Measurements from ENCODE around the gene SUN1. TPM values are rescaled to one million over a fixed set of nuclear protein-coding genes. Genes with fewer than 3 reads are reported as not detected.
"Not testable (repeated sequence)": the region's sequence is repeated elsewhere in the genome, so short reads cannot be mapped to it uniquely, and the experiment has no call there.

Gene SUN1
- total and polyA plus RNA-seq, 5 donors from 2014 or later = 46.8 to 90.0 (median 54.4) TPM

DNA sequence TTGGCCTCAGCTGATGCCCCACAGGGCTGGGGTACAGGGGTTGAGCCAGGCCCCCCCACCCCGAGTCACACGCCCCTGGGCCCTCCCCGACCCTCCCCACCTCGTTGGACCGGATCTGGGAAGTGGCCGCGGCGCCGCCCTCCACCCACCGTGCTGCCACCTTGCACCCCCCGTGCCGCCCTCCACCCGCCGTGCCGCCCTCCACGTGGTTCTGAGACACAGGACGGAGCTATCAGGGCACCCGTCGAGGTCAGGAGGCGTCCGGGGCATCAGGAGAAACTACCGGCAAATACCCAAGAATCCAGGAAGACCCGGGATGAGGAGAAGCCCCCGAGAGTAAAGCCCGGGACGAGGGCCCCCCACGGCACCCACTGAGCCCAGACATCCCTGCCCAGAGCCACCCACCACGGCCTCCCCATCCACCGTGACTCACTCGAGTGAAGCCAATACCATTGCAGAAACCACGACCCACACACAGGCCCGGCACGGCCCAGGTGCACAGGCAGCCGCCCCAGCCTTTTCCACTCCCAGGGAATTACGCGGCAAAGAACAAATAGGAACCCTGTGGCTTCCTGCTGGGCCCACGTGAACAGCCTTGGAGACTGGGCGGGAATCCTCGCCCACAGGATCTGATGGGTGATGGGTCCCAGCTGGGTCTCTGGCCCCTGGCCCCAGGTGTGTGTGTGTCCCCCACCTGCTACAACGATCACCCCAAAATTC lies 88.2 kb downstream of the SUN1 start:
- Mint-ChIP-seq H3K27me3 (no peaks in the 10 kb centered on the region), H3K27ac (peak overlapping the region in 2 of 3 donors; percentile 75 to 76), H3K4me1 (peaks cover 0 to 35% (median 4%) of the 10 kb centered on the region in 4 donors), H3K36me3 (no peaks in the 10 kb centered on the region), H3K4me3 (peak overlapping the region; percentile 59 to 70 (median 66)), H3K9me3 (no peaks in the 10 kb centered on the region)
- H3K4me1 ChIP-seq (ENCODE audit: control insufficient read depth, insufficient read depth, low read length, poor library complexity, severe bottlenecking) = peaks cover 43% of the 10 kb centered on the region
- ATAC-seq (ENCODE audit: low read depth in 2 of 2) = no peak
- no peaks in the 10 kb centered on the region for H3K27me3 ChIP-seq (ENCODE audit: control insufficient read depth, insufficient read depth, low read length)
- H3K4me3 ChIP-seq (ENCODE audit: low read depth, low read length) = no peak overlapping the region
- no peak for DNase-seq
- no peaks in the 10 kb centered on the region for H3K9me3 ChIP-seq (ENCODE audit: control insufficient read depth in 2 of 2, low read length in 2 of 2)
- no peak overlapping the region for H3K27ac ChIP-seq (ENCODE audit: insufficient read depth, low read length, poor library complexity, severe bottlenecking)
- H3K36me3 ChIP-seq (ENCODE audit: control insufficient read depth, insufficient read depth, low read length) = no peaks in the 10 kb centered on the region

- Histone ChIP-seq H3K4me3 (ENCODE audit: low read depth, low read length) (no peak overlapping the region), H3K4me1 (ENCODE audit: control insufficient read depth, insufficient read depth, low read length, poor library complexity, severe bottlenecking) (peaks cover 43% of the 10 kb centered on the region), H3K9me3 (ENCODE audit: control insufficient read depth in 2 of 2, low read length in 2 of 2) (no peaks in the 10 kb centered on the region), H3K36me3 (ENCODE audit: control insufficient read depth, insufficient read depth, low read length) (no peaks in the 10 kb centered on the region), H3K27me3 (ENCODE audit: control insufficient read depth, insufficient read depth, low read length) (no peaks in the 10 kb centered on the region), H3K27ac (ENCODE audit: insufficient read depth, low read length, poor library complexity, severe bottlenecking) (peak overlapping the region; percentile 51)
- no peaks in the 10 kb centered on the region for H3K36me3 Mint-ChIP-seq
- DNase-seq = no peak
- H3K4me1 Mint-ChIP-seq = peaks cover 0 to 34% (median 4%) of the 10 kb centered on the region in 4 donors
- peak overlapping the region; percentile 75 to 85 (median 76) for H3K27ac Mint-ChIP-seq
- no peaks in the 10 kb centered on the region for H3K9me3 Mint-ChIP-seq
- peak overlapping the region; percentile 59 to 70 (median 66) for H3K4me3 Mint-ChIP-seq
- no peaks in the 10 kb centered on the region for H3K27me3 Mint-ChIP-seq
- no peak for ATAC-seq (ENCODE audit: low read depth in 2 of 2)
Measured at GRCh38 chr7:921071-921461, 88.8 kb downstream of the SUN1 start.

GRCh38 chr7:921581-922333 lies 89.5 kb downstream of the SUN1 start:
- H3K27ac Mint-ChIP-seq = peak overlapping the region in 2 of 3 donors; percentile 82 to 85
- Histone ChIP-seq H3K27me3 (ENCODE audit: control insufficient read depth, insufficient read depth, low read length) (no peaks in the 10 kb centered on the region), H3K4me3 (ENCODE audit: low read depth, low read length) (peak overlapping the region; percentile 57), H3K36me3 (ENCODE audit: control insufficient read depth, insufficient read depth, low read length) (no peaks in the 10 kb centered on the region), H3K9me3 (ENCODE audit: control insufficient read depth in 2 of 2, low read length in 2 of 2) (no peaks in the 10 kb centered on the region), H3K27ac (ENCODE audit: insufficient read depth, low read length, poor library complexity, severe bottlenecking) (peak overlapping the region; percentile 51), H3K4me1 (ENCODE audit: control insufficient read depth, insufficient read depth, low read length, poor library complexity, severe bottlenecking) (peaks cover 43% of the 10 kb centered on the region)
- H3K4me3 Mint-ChIP-seq = peak overlapping the region; percentile 62 to 70 (median 66)
- DNase-seq (peak in 1 of 3 donors; percentile 16), ATAC-seq (ENCODE audit: low read depth in 2 of 2) (no peak)
- H3K36me3 Mint-ChIP-seq = no peaks in the 10 kb centered on the region
- no peaks in the 10 kb centered on the region for H3K9me3 Mint-ChIP-seq
- H3K4me1 Mint-ChIP-seq = peaks cover 0 to 32% (median 4%) of the 10 kb centered on the region in 4 donors
- H3K27me3 Mint-ChIP-seq = no peaks in the 10 kb centered on the region

DNA sequence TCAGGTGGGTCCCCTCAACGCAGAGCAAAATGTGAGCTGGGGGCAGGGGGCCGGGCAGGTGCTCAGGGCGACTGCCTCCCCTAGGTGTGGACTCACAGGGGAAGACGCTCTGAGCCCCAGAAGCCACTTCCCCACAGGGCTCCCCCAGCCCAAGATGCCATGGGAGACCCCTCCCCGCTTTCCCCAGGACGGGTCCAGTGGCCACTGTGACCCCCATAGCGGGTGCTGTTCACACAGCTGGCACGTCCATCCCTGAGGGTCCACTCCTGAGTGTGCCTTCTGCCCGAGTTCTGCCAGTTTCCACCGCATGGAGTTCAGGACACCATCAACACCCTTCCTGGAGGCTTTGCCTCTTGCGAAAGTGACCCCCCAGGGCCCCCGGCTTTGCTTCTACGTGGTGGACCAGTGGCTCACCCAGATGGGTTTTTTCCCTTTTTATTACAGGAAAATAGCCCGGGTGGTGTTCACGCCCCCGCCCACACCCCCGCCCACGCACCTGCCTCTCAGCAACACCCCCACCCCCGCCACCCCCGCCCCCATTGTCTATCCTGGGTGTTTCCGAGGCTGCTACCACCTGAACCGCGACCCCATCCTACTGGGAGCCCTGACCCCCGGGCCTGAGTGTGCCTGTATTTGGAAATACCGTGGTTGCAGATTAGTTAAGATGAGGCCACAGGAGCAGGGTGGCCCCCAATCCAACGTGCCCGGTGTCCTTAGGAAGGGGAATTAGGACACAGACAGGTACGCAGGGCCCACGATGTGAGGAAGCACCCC lies 90.2 kb downstream of the SUN1 start:
- no peaks in the 10 kb centered on the region for H3K9me3 ChIP-seq (ENCODE audit: control insufficient read depth in 2 of 2, low read length in 2 of 2)
- peak overlapping the region; percentile 62 for H3K4me3 ChIP-seq (ENCODE audit: low read depth, low read length)
- Mint-ChIP-seq H3K27me3 (no peaks in the 10 kb centered on the region), H3K4me1 (peaks cover 0 to 35% (median 4%) of the 10 kb centered on the region in 4 donors), H3K9me3 (no peaks in the 10 kb centered on the region), H3K27ac (peak overlapping the region; percentile 56 to 92 (median 82)), H3K4me3 (peak overlapping the region; percentile 84 to 98 (median 89)), H3K36me3 (no peaks in the 10 kb centered on the region)
- peak overlapping the region; percentile 83 for H3K27ac ChIP-seq (ENCODE audit: insufficient read depth, low read length, poor library complexity, severe bottlenecking)
- peaks cover 43% of the 10 kb centered on the region for H3K4me1 ChIP-seq (ENCODE audit: control insufficient read depth, insufficient read depth, low read length, poor library complexity, severe bottlenecking)
- ATAC-seq (ENCODE audit: low read depth in 2 of 2) (no peak), DNase-seq (peak in 1 of 3 donors; percentile 26)
- no peaks in the 10 kb centered on the region for H3K36me3 ChIP-seq (ENCODE audit: control insufficient read depth, insufficient read depth, low read length)
- no peaks in the 10 kb centered on the region for H3K27me3 ChIP-seq (ENCODE audit: control insufficient read depth, insufficient read depth, low read length)

- peak overlapping the region; percentile 62 for H3K4me3 ChIP-seq (ENCODE audit: low read depth, low read length)
- H3K36me3 ChIP-seq (ENCODE audit: control insufficient read depth, insufficient read depth, low read length) = no peaks in the 10 kb centered on the region
- DNase-seq = peak; percentile 78 to 98 (median 90)
- Mint-ChIP-seq H3K9me3 (no peaks in the 10 kb centered on the region), H3K36me3 (no peaks in the 10 kb centered on the region), H3K27ac (peak overlapping the region; percentile 82 to 99 (median 92)), H3K4me3 (peak overlapping the region; percentile 84 to 98 (median 89)), H3K27me3 (no peaks in the 10 kb centered on the region), H3K4me1 (peaks cover 0 to 31% (median 4%) of the 10 kb centered on the region in 4 donors)
- no peaks in the 10 kb centered on the region for H3K9me3 ChIP-seq (ENCODE audit: control insufficient read depth in 2 of 2, low read length in 2 of 2)
- peak overlapping the region; percentile 83 for H3K27ac ChIP-seq (ENCODE audit: insufficient read depth, low read length, poor library complexity, severe bottlenecking)
- no peaks in the 10 kb centered on the region for H3K27me3 ChIP-seq (ENCODE audit: control insufficient read depth, insufficient read depth, low read length)
- H3K4me1 ChIP-seq (ENCODE audit: control insufficient read depth, insufficient read depth, low read length, poor library complexity, severe bottlenecking) = peaks cover 43% of the 10 kb centered on the region
- ATAC-seq (ENCODE audit: low read depth in 2 of 2) = peak; percentile 96 to 97
Measured at GRCh38 chr7:923108-924041, 91.1 kb downstream of the SUN1 start.

- H3K36me3 ChIP-seq (ENCODE audit: control insufficient read depth, insufficient read depth, low read length); H3K27me3 Mint-ChIP-seq; H3K9me3 Mint-ChIP-seq; H3K4me3 ChIP-seq (ENCODE audit: low read depth, low read length); H3K27me3 ChIP-seq (ENCODE audit: control insufficient read depth, insufficient read depth, low read length); H3K36me3 Mint-ChIP-seq; ATAC-seq (ENCODE audit: low read depth in 2 of 2); DNase-seq; H3K27ac Mint-ChIP-seq; H3K9me3 ChIP-seq (ENCODE audit: control insufficient read depth in 2 of 2, low read length in 2 of 2): not testable (repeated sequence)
- H3K4me1 ChIP-seq (ENCODE audit: control insufficient read depth, insufficient read depth, low read length, poor library complexity, severe bottlenecking) = peaks cover 43% of the 10 kb centered on the region
- Mint-ChIP-seq H3K4me1 (peaks cover 0 to 31% (median 6%) of the 10 kb centered on the region in 4 donors), H3K4me3 (peak overlapping the region in 1 of 4 donors; percentile 60)
- H3K27ac ChIP-seq (ENCODE audit: insufficient read depth, low read length, poor library complexity, severe bottlenecking) = peak overlapping the region; percentile 83
Measured at GRCh38 chr7:924042-924441, 91.8 kb downstream of the SUN1 start.
